GM10847 (cell line): ENCODE data around the gene WDFY2.

Source experiments
- POLR2A ChIP-seq: IDR thresholded peaks from 2 replicates; pipeline ENCODE4 v1.6.1; 2011; ENCODE audit not compliant: insufficient read length; ENCODE audit errors: extremely low read depth

The WDFY2 gene

GRCh38 chr13:51768976-51769375 lies 184.7 kb downstream of the WDFY2 start:
- no peak for TF ChIP-seq POLR2A

- TF ChIP-seq POLR2A, result no peak
Measured at GRCh38 chr13:51769455-51770127, 185.3 kb downstream of the WDFY2 start.

GRCh38 chr13:51770160-51770559 lies 185.9 kb downstream of the WDFY2 start:
- TF ChIP-seq POLR2A, result no peak

GRCh38 chr13:51770681-51771417 lies 186.6 kb downstream of the WDFY2 start:
- TF ChIP-seq POLR2A, result no peak

GRCh38 chr13:51771418-51772104 lies 187.3 kb downstream of the WDFY2 start:
- no peak for TF ChIP-seq POLR2A

- TF ChIP-seq POLR2A, result no peak
Measured at GRCh38 chr13:51772105-51772455, 187.8 kb downstream of the WDFY2 start.

- TF ChIP-seq POLR2A, result no peak
Measured at GRCh38 chr13:51772781-51773180, 188.5 kb downstream of the WDFY2 start.

GRCh38 chr13:51773515-51773914 lies 189.3 kb downstream of the WDFY2 start:
- no peak for TF ChIP-seq POLR2A

GRCh38 chr13:51776179-51776578 lies 191.9 kb downstream of the WDFY2 start:
- no peak for TF ChIP-seq POLR2A

GRCh38 chr13:51777921-51778320 lies 193.7 kb downstream of the WDFY2 start:
- TF ChIP-seq POLR2A, result no peak

- TF ChIP-seq POLR2A, result no peak
Measured at GRCh38 chr13:51778392-51778791, 194.1 kb downstream of the WDFY2 start.

GRCh38 chr13:51780099-51780498 lies 195.8 kb downstream of the WDFY2 start:
- no peak for TF ChIP-seq POLR2A

GRCh38 chr13:51781246-51782022 lies 197.2 kb downstream of the WDFY2 start:
- TF ChIP-seq POLR2A, result no peak

- no peak for TF ChIP-seq POLR2A
Measured at GRCh38 chr13:51782026-51782710, 197.9 kb downstream of the WDFY2 start.
